Measurements from ENCODE around the gene WDR46. TPM values are rescaled to one million over a fixed set of nuclear protein-coding genes. Genes with fewer than 3 reads are reported as not detected.

Gene WDR46
- total RNA-seq, 1 donor from 2014 or later: 36.3 TPM

- TF ChIP-seq POLR2A (IDR thresholded peaks at IDR 0.05) (no peak), POLR2AphosphoS5 (IDR thresholded peaks at IDR 0.05; ENCODE audit: insufficient read depth in 1 of 2, low read depth in 1 of 2) (no peak), CTCF (IDR thresholded peaks at IDR 0.05) (no peak)
- intact Hi-C loops (cut with DNase I): loop anchor here (5.0 kb wide), 1 partner anchor 97 kb away; the partner anchor contains the start of gene CUTA
- H3K36me3 ChIP-seq: peaks cover 0 to 25% of the 10 kb centered on the region in 2 donors
- peaks cover 72% of the 10 kb centered on the region for H3K4me1 ChIP-seq
- peak overlapping the region in 1 of 2 donors; percentile 2 for H3K4me3 ChIP-seq
- H3K9me3 ChIP-seq: no peaks in the 10 kb centered on the region
- no peaks in the 10 kb centered on the region for H3K27me3 ChIP-seq
- DNase-seq (ENCODE audit: extremely low spot score in 2 of 2): no peak
- peak overlapping the region; percentile 90 for H3K27ac ChIP-seq
Measured at GRCh38 chr6:33319939-33320314, 30.9 kb upstream of the WDR46 start.

- peak overlapping the region; percentile 46 to 49 for H3K4me3 ChIP-seq
- H3K4me1 ChIP-seq: peaks cover 75% of the 10 kb centered on the region
- intact Hi-C loops (cut with DNase I): loop anchor here (5.0 kb wide), 1 partner anchor 99 kb away; the partner anchor contains the start of gene CUTA
- DNase-seq (ENCODE audit: extremely low spot score in 2 of 2): no peak
- peaks cover 0 to 25% of the 10 kb centered on the region in 2 donors for H3K36me3 ChIP-seq
- TF ChIP-seq CTCF (IDR thresholded peaks at IDR 0.05) (no peak), POLR2A (IDR thresholded peaks at IDR 0.05) (no peak), POLR2AphosphoS5 (IDR thresholded peaks at IDR 0.05; ENCODE audit: insufficient read depth in 1 of 2, low read depth in 1 of 2) (no peak)
- H3K27me3 ChIP-seq: no peaks in the 10 kb centered on the region
- H3K27ac ChIP-seq: peak overlapping the region; percentile 87
- H3K9me3 ChIP-seq: no peaks in the 10 kb centered on the region
Measured at GRCh38 chr6:33318426-33319073, 29.5 kb upstream of the WDR46 start.

GRCh38 chr6:33317669-33318425 is 28.8 kb upstream of the WDR46 start, which contains the start of gene ZBTB22:
Gene ZBTB22 (minus strand): TSS chr6:33317744. CDS start chr6:33316916, 828 bp downstream.
- Histone ChIP-seq H3K4me3 (peak within 1 kb of the TSS; percentile 46 to 49), H3K36me3 (peaks cover 0 to 25% of the 10 kb centered on the region in 2 donors), H3K27ac (peak within 1 kb of the TSS; percentile 87), H3K9me3 (no peaks in the 10 kb centered on the region), H3K27me3 (no peaks in the 10 kb centered on the region), H3K4me1 (peaks cover 72% of the 10 kb centered on the region)
- TF ChIP-seq POLR2A (IDR thresholded peaks at IDR 0.05): no peak
- peak; percentile 77 to 91 for TF ChIP-seq POLR2AphosphoS5 (IDR thresholded peaks at IDR 0.05; ENCODE audit: insufficient read depth in 1 of 2, low read depth in 1 of 2)
- DNase-seq (ENCODE audit: extremely low spot score in 2 of 2): peak in 1 of 2 donors; percentile 99
- intact Hi-C loops (cut with DNase I): loop anchor here (5.0 kb wide), 1 partner anchor 99 kb away; the partner anchor contains the start of gene CUTA

- TF ChIP-seq POLR2AphosphoS5 (IDR thresholded peaks at IDR 0.05; ENCODE audit: insufficient read depth in 1 of 2, low read depth in 1 of 2): no peak
- no peak for TF ChIP-seq CTCF (IDR thresholded peaks at IDR 0.05)
- no peak for TF ChIP-seq POLR2A (IDR thresholded peaks at IDR 0.05)
- H3K4me3 ChIP-seq: peak overlapping the region; percentile 46 to 49
- no peaks in the 10 kb centered on the region for H3K27me3 ChIP-seq
- H3K36me3 ChIP-seq: peaks cover 0 to 25% of the 10 kb centered on the region in 2 donors
- peak overlapping the region; percentile 87 for H3K27ac ChIP-seq
- DNase-seq (ENCODE audit: extremely low spot score in 2 of 2): no peak
- peaks cover 74% of the 10 kb centered on the region for H3K4me1 ChIP-seq
- no peaks in the 10 kb centered on the region for H3K9me3 ChIP-seq
- intact Hi-C loops (cut with DNase I): loop anchor here (5.0 kb wide), 1 partner anchor 100 kb away; the partner anchor contains the start of gene CUTA
Measured at GRCh38 chr6:33317419-33317668, 28.3 kb upstream of the WDR46 start.

- H3K9me3 ChIP-seq: no peaks in the 10 kb centered on the region
- H3K27ac ChIP-seq: peak overlapping the region; percentile 87
- H3K27me3 ChIP-seq: no peaks in the 10 kb centered on the region
- peaks cover 0 to 25% of the 10 kb centered on the region in 2 donors for H3K36me3 ChIP-seq
- peak in 1 of 2 donors; percentile 86 for DNase-seq (ENCODE audit: extremely low spot score in 2 of 2)
- H3K4me3 ChIP-seq: peak overlapping the region; percentile 46 to 49
- peaks cover 74% of the 10 kb centered on the region for H3K4me1 ChIP-seq
- intact Hi-C loops (cut with DNase I): loop anchor here (5.0 kb wide), 1 partner anchor 100 kb away; the partner anchor contains the start of gene CUTA
- TF ChIP-seq POLR2A (IDR thresholded peaks at IDR 0.05): no peak
- no peak for TF ChIP-seq CTCF (IDR thresholded peaks at IDR 0.05)
- no peak for TF ChIP-seq POLR2AphosphoS5 (IDR thresholded peaks at IDR 0.05; ENCODE audit: insufficient read depth in 1 of 2, low read depth in 1 of 2)
Measured at GRCh38 chr6:33316603-33317418, 27.8 kb upstream of the WDR46 start.
